Fibroblast of skin of left biceps (primary cell): Measurements from ENCODE around the gene CCDC27.
A peak's percentile ranks its signal among the peaks of the same experiment; 100 is the strongest.
"Not testable (repeated sequence)": the region's sequence is repeated elsewhere in the genome, so short reads cannot be mapped to it uniquely, and the experiment has no call there.

Source experiments
- DNase-seq, 2 experiments: peaks; one replicate each; pipeline ENCODE4 v3.0.0-alpha.2; 2013; ENCODE audit warnings: low read depth in 2 of 2

CCDC27 gene

DNA sequence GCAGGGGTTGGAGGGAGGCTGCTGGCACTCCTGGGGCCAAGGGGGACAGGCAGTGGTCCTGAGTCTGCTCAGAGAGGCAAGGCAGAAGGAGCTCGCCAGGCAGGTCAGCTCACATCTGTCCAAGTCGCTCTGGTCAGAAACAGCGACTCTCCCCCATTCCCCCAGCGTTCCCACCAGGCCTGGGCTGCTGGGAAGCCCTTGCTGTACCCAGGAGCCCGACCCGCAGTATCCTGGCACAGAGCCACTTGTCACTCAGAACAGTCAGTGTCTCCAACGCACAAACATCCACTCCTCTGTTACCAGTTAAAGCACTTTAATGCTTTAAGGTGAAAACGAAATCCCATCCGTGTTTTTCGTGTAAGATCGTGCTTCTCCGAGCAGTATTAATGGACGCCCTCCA lies 16.6 kb upstream of the CCDC27 start:
- DNase-seq: no peak

DNA sequence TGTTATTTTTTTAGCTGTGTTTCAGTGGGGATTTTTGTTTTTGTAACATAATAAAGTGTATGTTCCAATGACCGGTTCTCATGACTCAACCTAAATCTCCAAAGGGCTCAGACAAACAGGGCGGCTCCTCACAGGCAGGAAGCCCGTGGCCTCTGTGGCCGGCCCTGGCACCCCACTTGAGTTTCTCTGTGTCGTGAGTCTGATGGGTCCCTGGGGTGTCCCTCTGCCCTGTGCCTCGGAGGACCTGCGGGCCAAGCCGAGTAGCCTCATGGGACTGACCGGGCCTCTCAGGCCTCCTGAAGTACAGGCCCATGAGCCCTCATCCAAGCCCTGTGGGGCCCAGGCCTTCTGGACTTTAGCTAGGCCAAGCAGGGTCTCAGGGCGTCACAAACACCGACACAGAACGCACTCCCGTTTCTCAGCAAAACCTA lies 16.1 kb upstream of the CCDC27 start:
- no peak for DNase-seq

DNA sequence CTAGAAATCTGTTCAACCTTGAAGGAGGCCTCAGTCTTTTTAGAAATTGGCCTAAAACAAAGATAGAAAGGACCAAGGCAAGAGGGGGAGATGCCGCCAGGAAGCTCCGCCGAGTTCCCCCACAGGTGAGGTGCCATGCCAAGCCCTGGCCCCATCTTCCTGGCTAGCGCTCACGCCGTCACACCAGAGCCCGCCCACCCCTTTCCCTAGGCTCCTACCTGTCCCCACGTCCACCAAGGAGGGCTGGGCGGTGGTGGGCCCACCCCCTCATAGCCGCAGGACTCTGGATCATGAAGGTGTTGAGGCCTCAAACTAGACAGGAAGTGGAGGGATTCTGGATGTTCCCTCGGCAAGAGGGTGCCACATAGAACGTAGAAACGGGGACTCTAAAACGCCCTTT lies 15.5 kb upstream of the CCDC27 start:
- DNase-seq: no peak

DNA sequence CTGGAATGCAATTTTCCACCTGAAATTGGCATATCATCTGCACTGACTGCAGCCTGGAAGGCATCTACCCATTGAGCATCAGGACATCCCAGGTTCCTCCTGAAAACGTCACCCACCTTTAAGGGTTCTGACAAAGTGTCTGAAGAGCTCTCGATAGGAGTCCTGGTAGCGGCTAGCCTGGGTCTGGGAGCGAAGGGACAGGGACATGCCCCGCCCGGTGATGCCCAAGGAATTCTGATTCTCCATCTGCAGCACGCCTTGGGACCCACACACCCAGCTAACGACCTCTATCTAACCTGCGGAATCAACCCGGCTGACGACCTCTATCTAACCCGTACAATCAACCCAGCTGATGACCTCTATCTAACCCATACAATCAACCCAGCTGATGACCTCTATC lies 13.3 kb upstream of the CCDC27 start:
- DNase-seq: no peak

DNA sequence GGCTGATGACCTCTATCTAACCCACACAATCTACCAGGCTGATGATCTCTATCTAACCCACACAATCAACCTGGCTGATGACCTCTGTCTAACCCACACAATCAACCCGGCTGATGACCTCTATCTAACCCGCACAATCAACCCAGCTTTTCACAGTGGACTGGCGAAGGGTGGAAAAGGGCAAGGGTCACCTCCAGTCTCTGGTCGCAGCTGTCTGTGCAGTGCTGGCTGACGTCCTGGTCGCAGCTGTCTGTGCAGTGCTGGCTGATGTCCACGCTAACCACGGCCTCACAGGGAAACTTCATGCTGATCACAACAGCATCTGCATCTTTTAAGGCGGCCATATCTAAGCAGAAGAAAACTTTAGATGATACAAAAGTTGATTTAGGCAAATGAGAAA lies 12.2 kb upstream of the CCDC27 start:
- DNase-seq: no peak

DNA sequence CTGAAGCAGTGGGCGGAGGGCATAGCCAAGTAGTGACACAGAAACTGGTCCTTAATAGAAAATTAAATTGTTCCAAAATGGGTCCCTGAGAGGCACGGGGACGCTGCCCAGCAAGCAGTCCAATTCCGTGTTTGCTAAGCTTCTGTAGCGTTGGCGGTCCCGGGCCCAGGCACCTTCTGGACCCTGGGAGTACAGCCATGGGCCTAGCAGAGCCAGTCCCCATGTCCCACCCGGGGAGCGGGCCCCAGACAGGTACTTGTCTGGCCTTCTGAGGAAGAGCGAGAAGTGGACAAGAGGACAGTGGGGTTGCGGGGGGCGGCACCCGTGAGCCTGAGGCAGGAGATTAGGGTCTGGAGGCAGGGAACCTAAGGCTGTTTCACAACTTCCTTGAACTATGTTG lies 11.5 kb upstream of the CCDC27 start:
- no peak for DNase-seq

DNA sequence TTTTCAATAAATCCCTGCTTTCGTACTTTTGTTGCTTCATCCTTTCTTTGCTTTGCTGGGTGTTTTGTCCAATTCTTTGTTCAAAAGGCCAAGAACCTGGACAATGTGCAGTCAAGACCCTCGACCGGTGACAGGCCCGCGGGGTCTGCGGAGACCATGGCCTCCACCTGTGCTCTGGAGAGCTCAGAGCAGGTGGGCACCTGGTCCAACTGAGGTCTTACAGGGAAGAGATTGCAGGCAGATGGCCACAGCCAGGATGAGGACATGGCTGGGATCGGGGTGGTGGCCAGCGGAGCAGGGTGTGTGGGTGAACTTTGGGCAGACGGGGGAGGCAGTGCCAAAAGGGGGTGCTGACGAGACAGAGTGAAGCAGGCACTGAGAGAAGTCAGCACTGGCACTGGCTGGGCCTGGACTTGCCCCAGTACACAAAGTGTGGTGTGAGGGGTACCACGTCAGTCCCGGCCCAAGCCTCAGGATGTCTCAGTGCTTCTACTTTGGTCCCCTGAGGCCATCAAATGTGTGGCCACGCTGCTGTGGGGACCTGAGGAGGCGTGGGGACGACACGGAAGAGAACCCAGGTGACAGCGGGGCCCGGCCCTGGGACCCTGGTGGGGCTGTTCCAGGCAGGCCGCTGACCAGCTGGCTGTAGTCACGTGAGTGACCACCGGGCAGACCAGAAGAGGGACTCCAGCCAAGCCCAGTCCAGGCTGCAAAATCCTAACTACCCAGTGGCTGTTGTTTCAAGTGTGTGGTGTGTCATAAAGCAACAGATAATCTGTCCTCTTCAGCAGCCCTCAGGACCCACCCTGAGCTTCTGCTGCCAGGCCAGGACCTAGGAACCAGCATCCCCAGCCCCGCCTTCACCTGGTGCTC lies 10.4 kb upstream of the CCDC27 start:
- no peak for DNase-seq

DNA sequence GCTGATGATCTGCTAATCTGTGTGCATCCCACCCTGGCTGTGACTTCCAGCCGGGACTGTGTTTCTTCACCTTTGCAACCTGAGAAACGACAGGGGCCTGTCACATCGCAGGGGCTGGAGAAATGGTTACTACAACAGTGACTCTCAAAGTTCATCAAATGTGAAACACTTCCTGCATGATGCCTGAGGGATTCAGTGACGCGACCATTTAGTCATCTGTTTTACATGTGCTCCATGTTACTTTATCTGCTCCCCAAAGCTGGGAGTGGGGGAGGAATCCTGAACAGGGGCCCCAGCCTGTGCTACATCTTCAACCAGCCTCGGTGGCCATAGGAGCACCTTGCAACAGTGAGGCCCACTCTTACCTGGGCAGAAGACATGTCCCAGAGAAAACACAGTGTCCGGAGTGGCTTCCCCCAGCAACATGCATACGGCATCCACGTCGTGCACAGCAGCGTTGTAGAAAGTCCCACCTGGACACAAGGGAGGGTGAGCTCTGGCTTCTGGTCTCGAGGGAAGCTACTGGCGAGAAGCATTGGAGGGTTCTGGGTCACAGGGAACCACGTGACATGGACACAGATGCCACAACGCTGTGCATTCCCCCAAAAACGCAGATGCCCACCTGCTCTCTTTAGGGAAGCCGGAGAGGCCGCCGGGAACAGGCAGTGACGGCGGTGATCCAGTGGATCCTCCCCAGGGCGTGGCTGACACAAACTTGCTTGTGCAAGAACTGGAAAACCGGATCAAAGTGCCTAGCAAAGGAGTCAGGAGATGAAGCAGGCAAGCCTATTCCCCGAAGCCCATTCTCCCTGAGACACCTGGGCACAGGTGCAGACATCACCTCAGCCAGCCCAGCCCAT lies 9.6 kb upstream of the CCDC27 start:
- DNase-seq: no peak

DNA sequence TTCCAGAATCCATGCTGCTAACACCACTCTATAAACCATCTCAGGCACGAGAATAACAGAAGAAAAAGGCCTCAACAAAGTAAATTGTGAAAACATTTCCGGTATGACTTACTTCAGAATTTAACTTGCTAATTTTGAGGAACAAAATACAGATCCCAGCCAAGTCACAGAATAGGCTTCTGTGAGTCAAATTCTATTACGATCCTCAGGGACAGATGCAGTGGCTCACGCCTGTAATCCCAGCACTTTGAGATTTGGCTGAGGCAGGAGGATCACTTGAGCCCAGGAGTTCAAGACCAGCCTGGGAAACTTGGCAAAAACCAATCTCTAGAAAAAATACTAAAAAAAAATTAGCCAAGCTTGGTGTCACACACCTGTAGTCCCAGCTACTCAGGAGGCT lies 8.8 kb upstream of the CCDC27 start:
- DNase-seq: no peak

DNA sequence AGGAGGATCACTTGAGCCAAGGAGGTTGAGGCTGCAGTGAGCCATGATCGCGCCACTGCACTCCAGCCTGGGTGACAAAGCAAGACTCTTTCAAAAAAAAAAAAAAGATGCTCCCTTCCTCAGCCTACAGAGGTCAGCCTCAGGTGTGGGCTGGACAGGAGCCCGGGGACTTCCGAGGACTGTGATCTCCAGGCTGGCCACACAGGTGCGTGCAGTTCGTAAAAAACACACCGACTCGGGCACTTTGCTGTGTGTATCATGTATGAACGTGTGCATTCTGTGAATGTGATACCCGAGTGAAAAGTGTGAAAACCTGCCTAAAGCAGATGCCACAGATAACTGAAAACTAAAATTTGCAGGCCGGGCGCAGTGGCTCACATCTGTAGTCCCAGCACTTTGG lies 8.4 kb upstream of the CCDC27 start:
- DNase-seq: no peak

DNA sequence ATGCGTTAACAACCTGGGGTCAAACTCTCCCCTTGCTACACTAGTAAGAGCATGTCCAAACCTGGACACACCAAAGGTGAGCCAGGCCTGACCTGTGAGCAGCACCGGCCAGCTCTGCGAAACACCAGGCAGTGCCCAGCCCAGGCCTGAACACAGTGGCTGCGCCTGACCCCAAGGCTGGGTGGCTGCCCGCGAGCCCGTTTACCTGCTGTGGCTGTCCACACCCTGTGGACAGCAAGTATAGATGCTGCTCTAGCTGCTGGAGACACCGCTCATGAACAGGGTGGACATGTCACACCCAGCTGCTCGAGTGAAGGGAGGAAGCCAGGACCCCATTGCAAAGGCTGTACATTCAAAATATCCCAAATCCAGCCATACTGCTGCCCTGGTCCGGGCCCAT lies 7.6 kb upstream of the CCDC27 start:
- no peak for DNase-seq

DNA sequence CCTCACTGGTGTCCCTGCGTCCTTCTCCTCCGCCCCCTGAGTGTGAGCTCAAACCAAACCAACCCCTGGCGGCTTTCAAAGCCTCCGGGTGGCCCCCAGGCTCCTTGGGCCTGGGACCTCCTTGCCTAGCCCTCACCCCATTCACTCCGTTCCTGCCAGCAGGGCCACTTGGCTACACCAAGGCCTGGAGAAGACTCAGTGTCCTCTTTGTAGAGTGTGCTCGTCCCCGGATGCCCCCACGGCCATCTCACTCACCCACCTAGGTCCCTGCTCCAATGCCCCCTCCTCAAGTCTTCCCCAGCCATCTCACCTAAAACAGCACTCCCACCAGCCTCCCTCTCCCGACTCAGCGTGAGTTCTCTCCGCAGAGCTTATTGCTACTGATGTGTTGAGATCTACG lies 7.2 kb upstream of the CCDC27 start:
- no peak for DNase-seq

DNA sequence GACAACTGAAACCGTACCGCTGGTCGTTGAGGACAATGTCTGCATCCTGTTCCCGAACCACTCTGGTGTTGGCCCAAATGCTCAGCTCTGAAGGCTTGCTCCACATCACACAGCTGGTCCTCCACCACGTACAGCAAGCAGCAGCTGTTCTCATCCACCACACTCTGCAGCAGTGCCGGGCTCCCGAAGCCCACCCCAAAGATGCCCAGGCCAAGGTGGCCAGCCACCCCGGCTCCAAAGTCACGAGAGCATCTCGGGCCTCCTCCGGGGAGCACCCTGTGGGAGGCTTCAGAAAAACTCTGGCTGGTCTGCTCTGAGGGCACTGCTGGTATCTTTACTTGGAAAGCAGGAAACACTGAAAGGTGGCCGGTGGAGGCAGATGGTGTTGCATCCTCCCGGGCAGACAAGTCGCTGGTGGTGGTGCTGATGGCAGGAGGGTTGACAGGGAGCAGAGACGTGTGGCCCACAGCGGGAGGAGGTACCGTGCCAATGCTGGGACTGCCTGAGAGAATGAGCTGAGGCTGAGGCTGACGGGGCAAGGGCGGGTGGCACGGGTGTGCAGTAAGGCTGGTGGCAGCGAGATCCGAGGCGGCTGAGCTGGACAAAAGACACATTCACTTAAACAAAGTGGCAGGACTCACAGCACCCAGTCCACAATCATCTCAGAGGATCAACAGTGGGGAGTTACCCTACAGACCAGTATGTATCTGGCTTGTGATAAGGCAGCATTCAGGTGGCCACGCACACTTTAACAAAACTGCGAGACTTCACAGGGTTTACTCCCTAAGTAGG lies 6.5 kb upstream of the CCDC27 start:
- DNase-seq: no peak

DNA sequence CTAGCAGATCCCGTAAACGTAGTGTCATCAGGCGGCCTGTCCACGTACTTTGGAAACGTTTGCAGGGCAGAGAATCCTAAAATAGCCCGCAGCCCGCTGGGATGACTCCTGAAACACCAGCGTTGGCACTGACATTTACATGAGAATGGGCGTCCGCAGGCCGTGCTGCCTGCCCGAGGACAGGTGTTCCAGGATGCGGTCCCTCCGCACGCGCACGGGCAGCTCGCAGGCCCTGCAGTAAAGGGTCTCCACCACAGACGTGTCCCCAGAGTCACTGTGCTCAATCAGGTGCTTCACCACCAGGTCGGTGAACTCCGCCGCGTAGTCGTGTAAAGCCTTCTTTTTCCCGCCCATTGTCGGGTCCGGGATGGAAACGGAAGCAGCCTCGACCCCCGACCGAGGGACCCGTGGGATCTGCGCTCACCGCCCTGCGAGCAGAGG lies 5.8 kb upstream of the CCDC27 start:
- DNase-seq: no peak

DNA sequence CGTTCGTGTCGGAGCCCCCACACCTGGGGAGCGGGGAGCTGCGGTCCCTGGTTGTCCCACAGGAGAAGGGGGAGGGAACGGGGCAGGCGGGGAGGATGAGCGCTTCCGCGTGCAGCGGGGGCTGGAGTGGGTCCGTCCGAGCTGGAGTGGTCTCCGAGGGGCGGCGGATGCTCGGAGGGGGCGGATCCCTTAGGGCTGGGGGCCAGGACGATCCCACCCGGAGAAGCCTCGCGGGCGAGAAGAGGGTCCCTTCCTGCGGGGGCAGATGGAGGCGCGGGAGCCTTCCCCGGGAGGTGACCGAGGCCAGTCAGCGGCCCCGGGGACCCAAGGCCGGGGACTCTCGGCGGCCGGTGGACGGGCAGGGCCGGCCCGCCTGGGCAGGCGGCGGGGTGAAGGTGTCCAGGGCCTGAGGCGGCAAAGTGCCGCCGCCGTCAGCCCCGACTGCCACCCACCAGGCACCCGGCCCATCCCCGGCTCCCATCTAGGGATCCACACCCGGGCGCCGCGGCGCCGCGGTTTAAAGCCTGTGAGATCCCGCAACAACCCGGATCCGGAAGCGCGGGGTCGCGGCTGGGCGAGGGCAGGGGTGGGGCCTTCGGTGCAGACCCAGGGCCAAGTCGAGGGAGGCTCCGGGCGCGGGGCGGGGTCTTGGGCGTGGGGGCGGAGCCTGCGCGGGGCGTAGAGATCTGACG lies 5.3 kb upstream of the CCDC27 start:
- peak; percentile 22 to 35 for DNase-seq

DNA sequence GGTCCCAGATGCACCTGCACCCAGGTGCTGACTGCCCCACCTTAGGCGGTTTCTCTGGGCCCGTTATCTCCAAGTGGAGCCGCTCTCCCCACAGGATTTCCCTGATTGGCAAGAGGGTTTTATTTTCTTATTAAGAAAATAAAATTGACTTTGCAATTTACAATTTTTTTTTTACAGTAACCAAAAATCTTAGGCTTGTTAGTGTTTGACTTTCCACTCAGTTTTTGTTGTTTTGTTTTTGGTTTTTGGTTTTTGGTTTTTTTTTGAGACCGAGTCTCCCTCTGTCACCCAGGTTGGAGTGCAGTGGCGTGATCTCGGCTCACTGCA lies 4.8 kb upstream of the CCDC27 start:
- no peak for DNase-seq

DNA sequence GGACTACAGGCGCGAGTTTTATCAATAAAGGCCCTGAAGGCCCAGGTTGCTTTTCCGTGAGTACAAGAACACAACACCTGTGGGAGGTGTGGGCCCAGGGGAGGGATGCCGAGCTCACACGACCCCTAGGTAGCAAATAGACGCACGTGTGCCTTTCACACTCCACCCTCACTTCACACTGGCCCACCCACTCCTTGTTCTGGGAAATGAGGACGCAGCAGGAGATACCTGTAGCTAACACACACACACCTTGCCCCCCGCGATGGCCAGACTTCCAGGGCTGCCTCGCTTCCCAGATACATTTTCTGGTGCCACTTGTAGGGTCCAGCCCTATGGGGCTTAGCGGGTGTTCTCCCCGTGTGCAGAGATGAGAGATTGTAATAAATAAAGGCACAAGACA lies 4.3 kb upstream of the CCDC27 start:
- DNase-seq: no peak

DNA sequence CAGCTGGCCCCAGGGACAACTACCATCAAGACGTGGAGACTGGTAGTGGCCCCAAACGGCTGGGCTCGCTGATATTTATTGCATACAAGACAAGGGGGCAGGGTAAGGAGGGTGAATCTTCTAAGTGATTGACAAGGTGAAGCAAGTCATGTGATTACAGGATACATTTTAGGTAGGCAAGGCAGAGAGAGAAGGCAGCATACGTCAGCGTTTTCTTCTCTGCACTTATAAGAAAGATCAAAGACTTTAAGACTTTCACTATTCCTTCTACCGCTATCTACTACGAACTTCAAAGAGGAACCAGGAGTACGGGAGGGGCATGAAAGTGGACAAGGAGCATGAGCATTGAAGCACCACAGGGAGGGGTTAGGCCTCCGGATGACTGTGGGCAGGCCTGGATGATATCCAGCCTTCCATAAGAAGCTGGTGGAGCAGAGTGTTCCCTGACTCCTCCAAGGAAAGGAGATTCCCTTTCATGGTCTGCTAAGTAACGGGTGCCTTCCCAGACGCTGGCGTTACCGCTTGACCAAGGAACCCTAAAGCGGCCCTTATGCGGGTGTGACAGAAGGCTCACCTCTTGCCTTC lies 3.8 kb upstream of the CCDC27 start:
- not testable (repeated sequence) for DNase-seq

DNA sequence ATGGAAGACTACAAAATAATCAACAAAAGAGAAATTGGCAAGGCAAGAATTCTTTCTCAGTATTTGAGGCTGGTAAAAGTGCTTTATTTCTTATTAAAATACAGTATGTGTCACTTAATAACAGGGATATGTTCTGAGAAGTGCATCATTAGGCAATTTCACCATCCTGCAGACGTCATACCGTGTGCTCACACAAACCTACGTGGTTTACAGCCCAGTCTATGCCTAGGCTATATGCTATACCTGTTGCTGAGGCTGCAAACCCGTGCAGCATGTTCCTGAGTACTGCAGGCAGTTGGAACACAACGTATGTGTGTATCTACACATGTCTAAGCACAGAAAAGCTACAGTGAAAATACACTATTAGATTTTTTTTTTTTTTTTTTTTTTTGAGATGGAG lies 2.7 kb upstream of the CCDC27 start:
- DNase-seq: no peak

DNA sequence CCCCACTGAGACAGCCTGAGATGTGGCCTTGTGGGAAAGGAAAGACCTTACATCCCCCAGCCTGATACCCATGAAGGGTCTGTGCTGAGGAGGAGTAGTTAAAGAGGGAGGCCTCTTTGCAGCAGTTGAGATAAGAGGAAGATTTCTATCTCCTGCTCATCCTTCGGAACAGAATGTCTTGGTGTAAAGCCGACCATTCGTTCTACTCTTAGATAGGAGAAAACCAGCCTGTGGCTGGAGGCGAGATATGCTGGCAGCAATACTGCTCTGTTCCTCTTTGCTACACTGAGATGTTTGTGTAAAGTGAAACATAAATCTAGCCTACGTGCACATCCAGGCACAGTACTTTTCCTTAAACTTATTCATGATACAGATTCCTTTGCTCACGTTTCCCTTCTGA lies 1.5 kb upstream of the CCDC27 start:
- DNase-seq: no peak
